GM12864 (cell line): Measurements from ENCODE around the gene XPNPEP1.

Experiments
- DNase-seq: peaks from one replicate; pipeline ENCODE4 v3.0.0-alpha.2; 2011; ENCODE audit warnings: low read depth
- H3K4me3 ChIP-seq: 2 replicates; pipeline ENCODE4 v1.5.1; 2011; ENCODE audit warnings: mild to moderate bottlenecking, low read depth, low read length, control low read depth
- TF ChIP-seq, protein P1 (sequence below): IDR thresholded peaks from 2 replicates; pipeline ENCODE4 v1.5.1; 2011; ENCODE audit warnings: low read depth, mild to moderate bottlenecking, moderate library complexity, low read length, control low read depth, inconsistent platforms; ENCODE audit errors: missing control alignments

XPNPEP1 gene

DNA sequence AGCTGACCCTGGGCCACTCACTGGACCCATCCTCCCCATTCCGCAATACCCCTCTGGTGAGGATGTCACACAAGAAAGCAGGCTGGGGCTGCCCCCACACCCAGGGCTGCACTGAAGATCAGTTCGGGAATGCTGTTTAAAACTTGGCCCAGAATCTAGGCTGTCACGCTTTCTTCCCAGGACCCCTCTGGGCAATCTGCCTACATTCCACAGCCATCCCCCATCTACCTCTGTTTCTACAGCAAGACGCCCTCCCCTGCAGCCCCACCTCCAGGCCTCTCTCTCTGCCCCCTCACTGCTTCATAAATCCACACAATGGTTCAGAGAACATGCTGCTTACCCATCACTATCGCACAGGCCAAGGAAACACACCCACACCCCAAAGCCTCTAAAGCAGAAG lies 36.1 kb downstream of the XPNPEP1 start:
- TF ChIP-seq, protein P1, sequence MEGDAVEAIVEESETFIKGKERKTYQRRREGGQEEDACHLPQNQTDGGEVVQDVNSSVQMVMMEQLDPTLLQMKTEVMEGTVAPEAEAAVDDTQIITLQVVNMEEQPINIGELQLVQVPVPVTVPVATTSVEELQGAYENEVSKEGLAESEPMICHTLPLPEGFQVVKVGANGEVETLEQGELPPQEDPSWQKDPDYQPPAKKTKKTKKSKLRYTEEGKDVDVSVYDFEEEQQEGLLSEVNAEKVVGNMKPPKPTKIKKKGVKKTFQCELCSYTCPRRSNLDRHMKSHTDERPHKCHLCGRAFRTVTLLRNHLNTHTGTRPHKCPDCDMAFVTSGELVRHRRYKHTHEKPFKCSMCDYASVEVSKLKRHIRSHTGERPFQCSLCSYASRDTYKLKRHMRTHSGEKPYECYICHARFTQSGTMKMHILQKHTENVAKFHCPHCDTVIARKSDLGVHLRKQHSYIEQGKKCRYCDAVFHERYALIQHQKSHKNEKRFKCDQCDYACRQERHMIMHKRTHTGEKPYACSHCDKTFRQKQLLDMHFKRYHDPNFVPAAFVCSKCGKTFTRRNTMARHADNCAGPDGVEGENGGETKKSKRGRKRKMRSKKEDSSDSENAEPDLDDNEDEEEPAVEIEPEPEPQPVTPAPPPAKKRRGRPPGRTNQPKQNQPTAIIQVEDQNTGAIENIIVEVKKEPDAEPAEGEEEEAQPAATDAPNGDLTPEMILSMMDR = no peak
- H3K4me3 ChIP-seq = no peak overlapping the region
- DNase-seq = no peak

DNA sequence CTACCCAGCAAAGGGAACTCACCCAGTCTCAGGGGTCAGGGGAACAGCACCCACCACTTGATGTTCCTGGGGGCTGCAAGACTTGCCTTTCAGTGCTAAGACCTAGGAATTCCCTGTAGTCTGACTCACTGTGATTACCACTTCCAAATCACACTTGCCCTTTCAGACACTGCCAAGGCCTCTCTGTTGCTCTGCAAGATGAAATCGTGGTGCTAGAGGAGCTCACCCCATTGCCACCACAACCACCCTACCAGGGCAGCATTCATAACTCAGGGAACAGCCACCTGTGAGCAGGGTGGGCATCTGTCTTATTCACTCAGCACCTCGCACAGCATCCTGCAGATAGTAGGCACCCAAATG lies 36.5 kb downstream of the XPNPEP1 start:
- H3K4me3 ChIP-seq = no peak overlapping the region
- DNase-seq = no peak
- TF ChIP-seq, protein P1 = no peak

DNA sequence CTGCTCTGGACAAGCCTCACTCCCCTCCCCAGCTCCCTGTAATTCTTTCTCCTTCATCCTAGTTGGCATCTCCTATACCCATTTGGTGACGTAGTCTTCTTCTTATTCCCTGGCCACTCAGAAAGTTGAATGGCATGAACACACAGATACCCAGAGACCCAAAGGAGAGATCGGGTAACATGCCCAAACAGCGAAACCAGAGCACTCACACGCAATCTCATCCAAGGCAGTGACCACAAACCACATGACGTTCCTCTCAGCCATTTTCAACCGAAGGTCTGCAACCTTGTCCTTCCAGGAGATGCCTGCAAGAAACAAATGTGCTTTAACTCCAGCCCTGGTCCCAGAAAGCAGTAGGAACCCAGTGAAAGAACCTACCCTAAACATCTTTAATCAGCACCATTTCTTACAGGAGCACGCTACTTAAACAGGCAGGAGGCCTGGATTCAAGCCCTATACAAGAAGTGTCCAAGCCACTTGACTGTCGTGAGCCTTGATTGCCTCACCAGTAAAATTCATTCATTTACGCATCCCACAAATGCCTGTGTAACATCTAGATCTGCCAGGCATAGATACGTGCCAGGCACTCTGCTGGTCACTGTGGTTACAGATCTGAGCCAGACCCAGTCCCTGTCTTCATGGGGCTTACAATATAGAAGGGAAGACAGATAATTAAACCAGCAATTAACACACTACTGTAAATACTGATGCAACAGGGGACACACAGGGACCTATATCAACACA lies 37.1 kb downstream of the XPNPEP1 start:
- no peak overlapping the region for H3K4me3 ChIP-seq
- DNase-seq = no peak

DNA sequence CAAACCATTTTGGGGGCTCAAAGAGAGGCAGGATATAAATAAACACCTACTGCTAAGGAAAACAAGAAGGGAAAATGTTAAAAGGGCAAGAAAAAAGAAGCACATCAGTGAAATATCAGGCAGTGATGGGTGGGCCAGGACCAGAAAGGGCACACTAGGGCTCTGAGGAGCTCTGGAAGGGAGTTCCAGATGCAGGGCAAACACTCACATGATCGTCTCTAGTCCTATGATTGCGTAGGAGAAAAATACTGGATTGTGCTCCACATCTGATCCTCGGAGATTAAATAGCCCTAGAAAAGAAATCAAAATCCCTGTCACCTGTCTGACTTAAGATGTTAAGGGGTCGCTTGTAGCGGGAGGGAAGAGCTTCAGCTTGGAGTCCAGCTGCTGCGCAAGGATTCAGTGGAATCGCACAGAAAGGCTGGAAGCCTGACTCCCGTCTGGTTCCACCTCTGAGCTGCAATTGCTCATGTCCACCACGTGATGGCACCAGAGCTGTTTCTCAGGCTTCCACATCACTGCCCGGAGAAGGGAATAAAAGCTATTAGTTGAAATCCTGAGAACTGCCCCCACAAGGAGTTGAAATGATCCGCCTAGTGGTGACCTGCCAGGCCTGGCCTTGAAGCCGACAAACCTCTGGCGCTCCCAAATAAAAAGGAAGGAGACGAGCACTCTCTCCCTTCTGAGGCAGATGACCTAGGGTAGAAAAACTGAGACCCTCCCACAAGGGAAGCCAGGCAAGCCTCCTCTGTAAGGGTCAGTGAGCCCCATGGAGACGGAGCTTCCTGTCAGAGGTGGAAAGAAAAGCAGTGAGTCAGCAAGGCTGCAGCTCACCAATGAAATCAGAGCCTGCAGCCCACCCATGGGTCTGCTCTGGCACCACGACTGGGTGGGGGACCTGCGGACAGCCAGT lies 39.2 kb downstream of the XPNPEP1 start:
- TF ChIP-seq, protein P1 = peak; percentile 97
- no peak overlapping the region for H3K4me3 ChIP-seq
- peak; percentile 41 for DNase-seq

More for the DNA sequence above, 37.1 kb downstream of the XPNPEP1 start:
- TF ChIP-seq, protein P1 = no peak

DNA sequence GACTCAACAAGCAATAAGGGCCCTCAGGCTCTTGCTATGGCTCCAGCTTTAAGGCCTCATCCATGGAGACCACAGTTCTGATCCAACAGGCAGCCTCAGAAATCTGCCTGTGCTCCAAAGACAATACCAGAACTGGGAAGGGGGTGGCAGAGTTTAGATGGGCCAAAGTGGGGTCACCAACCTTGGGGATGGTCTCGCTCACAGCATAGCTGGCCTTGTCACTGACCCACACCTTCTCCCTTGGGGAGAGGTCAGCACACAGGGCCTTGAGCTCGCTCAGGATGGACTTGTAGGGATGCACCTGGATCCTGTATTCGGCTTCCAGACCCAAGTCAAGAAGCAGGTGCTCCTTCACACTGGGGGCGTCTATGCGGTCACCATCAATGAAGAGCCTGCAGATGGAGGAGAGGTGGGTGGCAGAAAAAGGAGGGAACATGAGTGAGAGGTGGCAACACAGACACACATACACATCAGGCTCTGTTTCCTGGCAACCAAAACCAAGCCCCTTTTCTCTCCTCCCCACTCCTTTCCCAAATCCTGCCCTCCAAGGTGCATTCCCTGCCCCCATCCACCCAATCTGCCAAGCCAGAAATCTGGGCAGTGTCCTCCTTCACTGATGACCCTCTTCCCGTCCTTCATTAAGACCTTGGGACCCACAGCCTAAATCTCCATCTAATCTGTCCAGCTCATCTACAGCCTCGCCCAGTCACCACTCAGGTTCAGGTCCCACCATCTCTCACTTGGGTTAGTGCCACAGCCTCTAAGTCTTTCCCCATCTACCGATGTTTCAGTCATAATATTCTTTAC lies 40.9 kb downstream of the XPNPEP1 start:
- H3K4me3 ChIP-seq = no peak overlapping the region
- TF ChIP-seq, protein P1 = no peak
- DNase-seq = no peak

DNA sequence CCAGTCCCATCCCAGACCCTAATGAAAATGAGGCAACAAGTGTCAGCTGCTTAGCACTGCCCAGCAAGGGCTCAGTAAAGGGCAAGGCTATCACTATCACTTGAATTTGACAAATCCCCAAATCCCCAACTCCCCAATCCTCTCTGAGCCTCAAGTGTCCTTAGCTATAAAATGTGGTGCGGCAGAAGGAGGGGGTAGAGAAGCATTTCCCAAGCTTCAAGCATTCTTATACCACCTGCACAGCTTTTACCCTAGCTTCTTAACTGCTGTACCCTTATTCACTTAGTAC lies 41.6 kb downstream of the XPNPEP1 start:
- no peak overlapping the region for H3K4me3 ChIP-seq
- TF ChIP-seq, protein P1 = no peak
- no peak for DNase-seq
